ENCODE results near the gene SEC62.

DNA sequence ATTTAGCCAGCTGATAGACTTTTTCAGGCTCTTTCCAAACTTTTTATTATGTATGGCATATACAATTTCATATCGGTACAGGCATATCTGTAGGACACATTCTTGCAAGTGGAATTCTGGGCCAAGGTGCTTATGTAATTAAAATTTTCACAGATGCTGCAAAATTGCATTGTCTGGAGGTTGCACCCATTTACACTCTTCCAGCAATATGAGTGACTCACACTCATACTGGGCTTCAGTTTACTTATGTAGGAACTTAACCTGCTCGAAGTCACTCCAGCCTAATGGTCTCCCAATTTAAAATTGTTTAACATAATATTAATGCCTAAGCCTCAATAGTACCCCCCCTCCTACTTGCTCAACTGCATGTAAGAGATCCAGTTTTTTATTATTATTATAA, 11.2 kb upstream of the SEC62 start:
- TF ChIP-seq CTCF (IDR thresholded peaks at IDR 0.05; ENCODE audit: low read depth, low read length) = no peak
- TF ChIP-seq POLR2A (IDR thresholded peaks at IDR 0.05; ENCODE audit: extremely low read depth, insufficient read length) = no peak
- no peak for TF ChIP-seq MYC (IDR thresholded peaks at IDR 0.05; ENCODE audit: low read depth, low read length)
- TF ChIP-seq, protein P1, sequence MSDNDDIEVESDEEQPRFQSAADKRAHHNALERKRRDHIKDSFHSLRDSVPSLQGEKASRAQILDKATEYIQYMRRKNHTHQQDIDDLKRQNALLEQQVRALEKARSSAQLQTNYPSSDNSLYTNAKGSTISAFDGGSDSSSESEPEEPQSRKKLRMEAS (IDR thresholded peaks at IDR 0.05; ENCODE audit: low read depth, low read length) = no peak

All from NB4 (cell line).